Measurements from ENCODE around the gene GPR35.
A peak's percentile ranks its signal among the peaks of the same experiment; 100 is the strongest.

Gene GPR35

GRCh38 chr2:240637116-240637900, 12.0 kb downstream of the GPR35 start:
- DNase-seq, result no peak

GRCh38 chr2:240637901-240638345, 12.6 kb downstream of the GPR35 start:
- no peak for DNase-seq

GRCh38 chr2:240638512-240639160, 13.4 kb downstream of the GPR35 start:
- no peak for DNase-seq

GRCh38 chr2:240639566-240639965, 14.3 kb downstream of the GPR35 start:
- no peak for DNase-seq

- peak in 2 of 56 donors; percentile 5 to 24 for DNase-seq
Observed at GRCh38 chr2:240640939-240641338, 15.7 kb downstream of the GPR35 start.

GRCh38 chr2:240642061-240642805, 17.0 kb downstream of the GPR35 start:
- no peak for DNase-seq

- DNase-seq, result no peak
Observed at GRCh38 chr2:240642806-240643092, 17.5 kb downstream of the GPR35 start.

GRCh38 chr2:240643093-240643810, 18.0 kb downstream of the GPR35 start:
- DNase-seq, result no peak

- DNase-seq, result no peak
Observed at GRCh38 chr2:240643811-240644150, 18.5 kb downstream of the GPR35 start.

- DNase-seq, result no peak
Observed at GRCh38 chr2:240644171-240644651, 18.9 kb downstream of the GPR35 start.

GRCh38 chr2:240644859-240645301, 19.6 kb downstream of the GPR35 start:
- no peak for DNase-seq

GRCh38 chr2:240645346-240645745, 20.1 kb downstream of the GPR35 start:
- no peak for DNase-seq

GRCh38 chr2:240645801-240646175, 20.5 kb downstream of the GPR35 start:
- DNase-seq, result no peak

GRCh38 chr2:240646176-240646899, 21.1 kb downstream of the GPR35 start:
- DNase-seq, result no peak

- no peak for DNase-seq
Observed at GRCh38 chr2:240646900-240647502, 21.7 kb downstream of the GPR35 start.

GRCh38 chr2:240647503-240648154, 22.3 kb downstream of the GPR35 start:
- DNase-seq, result no peak

- no peak for DNase-seq
Observed at GRCh38 chr2:240648155-240648649, 22.9 kb downstream of the GPR35 start.

- no peak for DNase-seq
Observed at GRCh38 chr2:240648650-240649275, 23.5 kb downstream of the GPR35 start.

GRCh38 chr2:240649331-240649730, 24.1 kb downstream of the GPR35 start:
- DNase-seq, result no peak

Measured in nucleus accumbens (tissue), 56 donors.